ENCODE results near the gene ADAMTS13.

Gene ADAMTS13

DNA sequence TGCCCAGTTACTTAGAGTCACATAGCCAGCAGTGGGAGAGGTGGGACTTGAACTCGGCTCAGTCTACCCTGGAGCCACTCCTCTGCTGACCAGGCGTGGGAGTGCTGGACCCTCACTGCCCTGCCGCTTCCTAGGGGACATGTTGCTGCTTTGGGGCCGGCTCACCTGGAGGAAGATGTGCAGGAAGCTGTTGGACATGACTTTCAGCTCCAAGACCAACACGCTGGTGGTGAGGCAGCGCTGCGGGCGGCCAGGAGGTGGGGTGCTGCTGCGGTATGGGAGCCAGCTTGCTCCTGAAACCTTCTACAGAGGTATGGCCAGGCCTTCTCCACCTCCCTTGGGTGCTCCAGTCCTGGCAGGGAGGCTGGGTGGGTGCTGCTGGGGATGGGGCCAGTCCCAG lies 34.2 kb downstream of the ADAMTS13 start:
- peak; percentile 73 for DNase-seq

DNA sequence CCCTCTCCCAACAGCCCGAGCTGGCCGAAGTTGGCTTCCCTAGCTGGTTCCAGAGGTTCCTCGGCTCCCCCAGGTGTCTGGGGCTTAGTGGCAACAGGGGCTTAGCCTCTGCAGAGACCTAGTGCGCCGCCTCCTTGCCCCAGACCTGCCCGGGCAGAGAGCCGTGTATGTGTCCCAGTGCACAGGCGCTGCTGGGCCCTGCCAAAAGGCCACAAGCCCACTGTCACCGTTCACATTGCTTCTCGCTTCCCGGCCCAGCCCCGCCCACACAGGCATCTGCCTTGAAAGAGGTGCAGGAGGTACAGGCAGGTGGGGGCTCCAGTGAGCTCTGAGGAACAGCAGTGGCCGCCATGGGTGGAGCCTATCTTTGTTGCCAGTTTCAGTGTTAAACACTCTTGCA lies 35.1 kb downstream of the ADAMTS13 start:
- DNase-seq, result no peak

DNA sequence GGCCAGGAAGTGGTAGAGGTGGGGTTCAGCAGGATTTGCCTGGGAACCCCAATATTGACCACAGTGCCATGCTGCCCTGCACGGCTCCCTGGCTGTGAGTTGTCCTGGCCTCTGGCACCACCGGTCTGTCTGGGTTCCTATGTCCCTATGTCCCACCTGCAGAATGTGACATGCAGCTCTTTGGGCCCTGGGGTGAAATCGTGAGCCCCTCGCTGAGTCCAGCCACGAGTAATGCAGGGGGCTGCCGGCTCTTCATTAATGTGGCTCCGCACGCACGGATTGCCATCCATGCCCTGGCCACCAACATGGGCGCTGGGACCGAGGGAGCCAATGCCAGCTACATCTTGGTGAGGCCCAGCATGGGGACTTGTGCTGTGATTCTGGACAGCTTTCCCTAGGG lies 35.6 kb downstream of the ADAMTS13 start:
- DNase-seq, result no peak

DNA sequence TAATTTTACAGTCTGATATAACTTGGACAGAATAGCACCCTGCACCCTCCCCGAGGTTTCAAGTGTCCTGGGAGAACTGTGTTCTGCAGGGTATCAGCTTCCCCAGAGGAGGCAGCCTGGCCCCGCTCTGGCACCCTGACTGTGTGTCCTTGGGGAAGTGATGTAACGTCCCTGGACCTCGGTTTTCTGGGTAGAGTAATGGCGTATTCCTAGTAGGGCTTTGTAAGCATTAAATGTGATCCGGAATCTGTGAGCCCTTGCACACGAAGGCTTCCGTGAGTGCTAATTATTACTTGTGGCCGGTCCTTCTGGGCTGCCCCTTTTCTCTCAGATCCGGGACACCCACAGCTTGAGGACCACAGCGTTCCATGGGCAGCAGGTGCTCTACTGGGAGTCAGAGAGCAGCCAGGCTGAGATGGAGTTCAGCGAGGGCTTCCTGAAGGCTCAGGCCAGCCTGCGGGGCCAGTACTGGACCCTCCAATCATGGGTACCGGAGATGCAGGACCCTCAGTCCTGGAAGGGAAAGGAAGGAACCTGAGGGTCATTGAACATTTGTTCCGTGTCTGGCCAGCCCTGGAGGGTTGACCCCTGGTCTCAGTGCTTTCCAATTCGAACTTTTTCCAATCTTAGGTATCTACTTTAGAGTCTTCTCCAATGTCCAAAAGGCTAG lies 36.6 kb downstream of the ADAMTS13 start:
- no peak for DNase-seq

DNA sequence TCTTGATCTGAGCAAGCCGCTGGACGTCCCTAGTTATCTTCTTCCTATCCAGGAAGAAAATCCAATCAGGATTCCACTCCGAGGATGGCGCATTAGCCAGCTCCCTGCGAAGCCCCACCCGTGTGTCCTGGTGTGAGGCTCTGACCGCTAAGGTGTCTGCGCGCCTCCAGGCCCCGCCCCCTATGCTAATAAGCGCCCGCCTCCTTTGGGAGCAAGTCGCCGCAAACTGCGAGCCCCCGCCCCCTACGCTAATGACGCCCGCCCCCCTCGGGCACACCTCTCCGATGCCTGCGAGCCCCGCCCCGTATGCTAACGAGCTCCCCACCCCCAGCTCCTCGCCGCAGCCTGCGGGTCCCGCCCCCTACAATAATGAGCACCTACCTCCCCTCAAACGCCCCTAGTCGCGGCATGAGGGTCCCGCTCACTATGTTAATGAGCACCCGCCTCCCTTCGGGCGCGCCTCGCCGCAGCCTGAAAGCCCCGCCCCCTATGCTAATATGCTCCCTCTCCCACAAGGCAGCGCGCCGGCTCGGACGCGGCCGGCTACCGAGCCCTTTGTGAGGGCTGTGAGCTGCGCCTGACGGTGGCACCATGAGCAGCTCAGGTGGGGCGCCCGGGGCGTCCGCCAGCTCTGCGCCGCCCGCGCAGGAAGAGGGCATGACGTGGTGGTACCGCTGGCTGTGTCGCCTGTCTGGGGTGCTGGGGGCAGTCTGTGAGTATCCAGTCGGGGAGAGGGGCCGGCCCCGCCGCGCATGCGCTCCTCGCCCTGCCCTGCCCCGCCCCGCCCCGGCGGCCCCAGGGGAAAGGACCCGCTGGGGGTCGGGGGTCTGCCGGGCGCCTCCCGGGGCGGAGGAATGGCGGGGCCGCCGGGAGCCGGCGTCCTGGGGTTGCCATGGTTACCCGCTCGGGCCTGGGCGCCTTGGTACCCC lies 37.6 kb downstream of the ADAMTS13 start, which contains the start of gene CACFD1:
Gene CACFD1, plus strand, starts transcription at position 503 of the 929 bp plus-strand sequence. Its CDS starts 89 bp downstream, at position 592.
- DNase-seq, result peak; percentile 99

DNA sequence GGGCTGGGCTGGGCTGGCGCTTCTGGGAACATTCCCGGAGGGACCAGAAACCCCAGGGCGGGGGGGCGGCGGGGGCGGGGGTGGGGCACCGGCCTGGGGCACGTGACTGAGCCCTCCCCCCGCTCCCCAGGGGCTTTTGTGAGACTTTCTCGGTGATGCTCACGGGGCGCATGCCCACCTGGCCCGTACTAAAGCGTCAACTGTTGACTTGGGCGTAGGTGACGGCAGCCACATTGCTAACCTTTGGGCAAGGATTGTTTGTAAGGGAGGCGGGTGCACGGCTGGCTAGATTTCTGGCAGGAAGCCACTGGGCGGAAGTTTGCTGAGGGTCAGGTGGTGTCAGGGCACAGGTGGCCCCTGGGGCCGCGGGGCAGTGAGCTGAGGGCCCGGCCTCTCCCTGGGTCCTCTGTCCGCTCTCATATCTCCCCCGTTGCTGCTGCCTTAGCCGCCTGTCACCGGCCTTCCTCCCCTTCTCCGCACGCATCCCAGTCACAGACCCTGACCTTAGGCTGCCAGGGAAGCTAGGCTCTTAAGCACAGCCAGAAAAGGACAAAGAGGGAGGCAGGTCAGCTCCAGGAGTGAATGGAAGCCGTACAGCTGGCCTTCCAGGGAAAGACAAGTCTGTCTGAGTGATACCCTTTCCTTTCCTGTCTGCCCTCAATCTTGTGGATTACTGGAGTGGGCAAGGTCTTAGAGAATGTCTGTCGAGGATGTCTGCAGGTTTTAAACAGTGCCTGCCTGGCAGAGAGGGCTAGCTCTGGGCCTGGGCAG lies 38.4 kb downstream of the ADAMTS13 start:
- DNase-seq, result peak; percentile 83

DNA sequence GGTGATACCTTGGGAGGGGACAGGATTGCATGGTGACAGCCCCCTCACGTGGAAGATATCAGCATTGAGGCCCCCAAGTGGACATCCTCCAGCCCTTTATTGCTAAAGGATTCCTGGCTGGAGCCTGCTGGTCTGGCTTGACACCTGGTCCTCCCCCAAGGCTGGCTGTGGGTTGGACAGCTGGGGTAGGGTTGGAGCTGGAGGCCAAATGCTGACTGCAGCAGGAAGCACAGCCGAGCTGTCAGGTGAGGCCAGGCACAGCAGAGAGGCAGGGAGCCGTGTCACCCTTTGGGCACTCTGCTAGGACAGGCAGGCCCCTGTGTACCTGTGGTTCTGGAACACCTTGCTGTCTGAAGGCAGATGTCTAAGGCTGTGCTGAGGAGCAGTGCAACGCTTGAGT lies 39.8 kb downstream of the ADAMTS13 start:
- peak; percentile 70 for DNase-seq

DNA sequence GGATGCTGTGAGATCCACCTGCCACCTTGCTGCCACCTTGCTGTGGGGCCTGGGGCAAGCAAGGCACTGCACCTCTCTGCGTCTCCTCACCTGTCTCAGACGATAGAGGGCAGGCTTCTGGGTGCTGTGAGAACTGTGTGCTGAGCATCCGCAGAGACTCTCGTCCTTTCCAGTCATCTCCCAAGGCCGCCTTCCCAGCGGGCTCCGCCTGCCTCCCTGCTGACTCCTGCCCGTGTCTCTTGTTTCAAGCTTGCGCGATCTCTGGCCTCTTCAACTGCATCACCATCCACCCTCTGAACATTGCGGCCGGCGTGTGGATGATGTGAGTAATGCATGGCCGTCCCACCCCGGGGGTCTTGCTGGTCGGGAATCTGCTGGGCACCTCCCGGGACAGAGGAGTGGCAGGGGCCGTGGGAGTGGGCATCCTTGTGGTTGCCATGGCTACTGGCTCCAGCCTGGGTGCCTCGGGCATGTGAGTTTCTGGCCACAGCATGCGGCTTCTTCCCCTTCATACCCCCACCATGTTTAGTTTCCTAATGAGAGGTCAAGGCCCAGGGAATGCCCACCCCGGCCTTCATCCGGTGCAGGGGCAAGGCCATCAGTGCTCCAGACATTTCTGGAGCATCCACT lies 41.2 kb downstream of the ADAMTS13 start:
- no peak for DNase-seq

DNA sequence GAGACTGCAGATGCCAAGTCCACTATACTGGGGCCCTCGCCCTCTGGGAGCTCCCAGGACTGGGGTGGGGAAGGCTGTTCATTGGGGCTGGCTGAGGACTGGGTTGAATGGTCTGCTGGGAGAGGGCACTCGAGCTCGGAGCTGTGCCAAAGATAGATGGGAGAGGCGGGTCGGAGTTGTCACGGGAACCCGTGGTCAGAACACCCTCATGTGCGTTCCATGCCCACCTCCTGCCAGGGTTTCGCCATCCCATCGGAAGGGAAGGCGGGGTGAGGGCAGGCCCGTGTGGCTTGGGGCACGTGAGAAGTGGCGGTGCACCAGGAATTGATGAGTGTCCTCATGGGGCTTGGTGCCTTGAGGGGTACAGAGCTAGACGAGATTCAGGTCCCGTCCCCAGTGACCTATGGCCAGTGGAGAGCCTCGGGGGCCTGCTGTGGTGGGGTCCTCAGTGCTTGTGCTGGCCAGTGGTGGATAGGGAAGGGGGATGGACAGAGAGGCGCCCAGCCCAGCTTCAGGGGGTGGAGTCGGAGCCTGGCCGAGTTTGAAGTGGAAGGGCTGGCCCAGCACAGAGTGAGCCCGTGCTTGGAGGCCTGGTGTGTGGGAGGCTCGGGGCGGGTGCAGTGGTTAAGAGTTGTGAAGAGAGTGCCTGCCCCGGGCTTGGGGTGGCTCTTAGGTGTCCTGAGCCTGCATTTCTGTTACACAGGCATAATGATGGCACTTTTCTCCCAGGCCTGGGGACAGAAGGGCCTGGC lies 41.9 kb downstream of the ADAMTS13 start:
- no peak for DNase-seq

DNA sequence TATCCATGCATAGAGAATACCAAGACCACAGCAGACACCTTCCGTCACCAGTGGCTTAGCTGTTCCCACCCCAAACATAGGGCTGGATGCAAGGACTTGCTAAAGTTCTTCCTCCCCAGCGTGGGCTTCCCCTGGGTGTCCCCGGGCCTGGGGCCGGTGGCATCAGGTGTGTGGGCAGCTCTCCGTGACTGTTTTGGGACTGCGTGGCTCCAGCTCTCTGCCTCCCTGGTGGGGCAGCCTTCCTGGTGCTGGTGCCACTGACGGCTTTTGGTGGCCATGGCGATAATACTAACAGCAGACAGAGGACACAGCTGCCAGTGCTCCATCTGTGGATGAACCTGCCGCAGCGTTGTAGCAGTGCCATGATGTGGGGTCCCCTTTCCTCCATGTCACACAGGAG lies 42.5 kb downstream of the ADAMTS13 start:
- no peak for DNase-seq

DNA sequence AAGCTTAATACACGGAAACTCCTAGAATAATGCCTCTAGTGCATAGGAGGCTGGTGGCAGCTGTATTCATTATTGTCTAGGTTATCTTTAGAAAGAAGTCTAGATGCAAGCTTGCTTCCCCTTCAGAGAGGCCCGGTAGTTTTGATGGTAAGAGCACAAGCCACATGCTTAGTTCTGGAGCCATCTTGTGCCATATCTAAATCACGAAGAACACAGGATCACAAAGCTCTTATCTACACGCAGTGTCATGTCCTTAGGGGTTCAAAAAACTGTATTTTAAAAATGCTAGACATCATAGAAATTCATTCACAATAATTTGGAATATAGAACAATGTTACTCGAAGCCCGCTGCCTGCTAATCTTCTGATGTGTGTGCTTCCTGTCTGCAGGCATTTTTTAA lies 43.8 kb downstream of the ADAMTS13 start:
- DNase-seq, result no peak

DNA sequence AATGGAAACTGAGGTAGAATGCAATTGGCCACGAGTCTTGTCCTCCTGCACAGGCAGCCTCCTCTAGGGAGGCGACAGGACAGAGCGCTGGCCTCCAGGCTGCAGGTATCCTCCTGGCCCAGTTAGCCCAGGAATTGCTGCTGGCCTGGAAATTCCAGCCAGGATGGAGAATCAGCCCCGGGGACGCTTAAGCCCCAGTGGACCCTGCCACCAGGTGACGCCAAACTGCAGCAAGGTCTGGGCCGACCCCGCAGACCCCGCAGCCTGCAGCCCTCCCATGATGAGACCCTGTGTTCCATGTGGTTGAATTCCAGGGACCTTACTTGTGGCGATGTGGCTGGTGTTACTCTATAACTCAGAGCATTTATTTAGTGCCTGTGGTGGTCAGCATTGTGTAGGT lies 44.9 kb downstream of the ADAMTS13 start:
- DNase-seq, result peak; percentile 73

DNA sequence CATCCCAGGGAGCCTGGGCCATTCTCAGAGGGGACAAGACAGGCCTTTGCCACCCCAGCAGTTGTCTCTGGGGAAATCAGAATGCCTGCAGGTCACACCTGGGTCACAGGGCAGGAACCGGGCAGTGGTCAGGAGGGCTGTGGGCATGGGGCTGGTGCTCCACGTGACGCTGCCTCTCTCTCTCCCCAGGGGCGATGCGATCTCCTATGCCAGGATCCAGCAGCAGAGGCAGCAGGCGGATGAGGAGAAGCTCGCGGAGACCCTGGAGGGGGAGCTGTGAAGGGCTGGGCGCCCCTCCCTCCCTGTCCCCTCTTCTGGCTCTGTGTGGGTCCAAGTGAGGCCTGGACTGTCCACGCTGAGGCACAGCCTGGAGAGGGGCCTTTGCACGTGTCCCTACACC lies 46.2 kb downstream of the ADAMTS13 start:
- DNase-seq, result no peak

DNA sequence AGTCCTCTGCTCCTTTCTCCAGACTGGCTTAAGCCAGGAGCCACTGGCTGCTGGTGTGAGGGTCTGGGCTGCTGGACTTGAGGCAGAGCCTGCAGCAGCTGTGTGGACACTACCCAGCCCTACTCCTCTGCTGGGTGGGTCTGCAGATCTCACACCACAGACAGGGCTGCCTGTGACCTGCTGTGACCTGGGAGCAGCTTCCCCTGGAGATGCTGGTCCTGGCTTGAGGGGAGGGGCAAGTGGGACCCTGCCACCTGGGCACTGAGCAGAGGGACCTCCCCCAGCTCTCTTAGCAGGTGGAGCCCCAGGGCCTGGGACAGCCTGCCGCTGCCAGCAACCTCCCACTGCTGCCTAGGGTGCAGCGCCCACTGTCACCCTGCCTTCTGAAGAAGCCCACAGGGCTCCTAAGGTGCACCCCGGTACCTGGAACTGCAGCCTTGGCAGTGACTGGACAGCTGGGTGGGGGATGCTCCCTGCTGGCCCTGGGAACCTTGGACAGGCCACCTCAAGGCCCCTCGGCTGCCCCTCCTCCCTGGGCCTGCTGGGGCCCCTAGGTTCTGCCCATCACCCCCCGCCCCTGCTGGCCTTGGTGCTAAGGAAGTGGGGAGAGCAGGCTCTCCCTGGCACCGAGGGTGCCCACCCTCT lies 46.7 kb downstream of the ADAMTS13 start:
- DNase-seq, result no peak

DNA sequence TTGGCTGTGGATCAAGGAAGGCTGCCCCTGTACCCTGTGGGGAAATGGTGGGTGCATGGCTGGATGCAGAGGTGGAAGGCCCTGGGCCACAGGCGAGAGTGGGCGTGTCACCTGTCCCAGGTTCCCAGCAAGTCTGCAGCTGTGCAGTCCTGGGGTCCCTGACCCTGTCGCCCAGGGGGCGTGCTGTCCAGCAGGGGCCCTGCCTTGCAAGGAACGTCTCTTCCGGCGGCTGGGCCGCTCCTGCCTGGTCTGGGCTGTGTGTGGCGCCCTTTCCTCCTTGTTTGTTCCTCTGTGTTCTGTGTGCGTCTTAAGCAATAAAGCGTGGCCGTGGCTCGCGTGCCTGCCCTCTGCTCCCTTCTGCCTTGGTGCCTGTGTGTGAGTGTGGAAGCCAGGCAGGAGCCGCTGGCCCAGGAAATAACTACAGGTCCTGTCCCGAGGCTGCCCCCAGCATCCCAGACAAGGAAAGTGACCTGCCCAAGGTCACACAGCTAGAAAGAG lies 48.3 kb downstream of the ADAMTS13 start:
- no peak for DNase-seq

DNA sequence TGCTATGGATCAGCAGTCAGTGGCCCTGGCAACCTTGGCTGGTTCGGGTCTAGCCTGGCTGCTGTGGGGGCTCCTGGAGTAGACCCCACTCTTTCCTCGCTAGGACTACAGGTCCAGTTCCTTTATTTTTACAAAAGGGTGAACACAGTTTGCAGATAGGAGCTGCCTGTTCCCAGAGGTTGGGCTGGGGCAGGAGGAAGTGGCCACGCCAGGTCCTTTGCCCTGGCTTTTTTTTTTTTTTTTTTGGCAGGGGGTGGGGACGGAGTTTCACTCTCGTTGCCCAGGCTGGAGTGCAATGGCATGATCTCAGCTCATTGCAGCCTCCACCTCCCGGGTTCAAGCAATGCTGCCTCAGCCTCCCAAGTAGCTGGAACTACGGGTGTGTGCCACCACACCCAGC lies 48.8 kb downstream of the ADAMTS13 start:
- no peak for DNase-seq

DNA sequence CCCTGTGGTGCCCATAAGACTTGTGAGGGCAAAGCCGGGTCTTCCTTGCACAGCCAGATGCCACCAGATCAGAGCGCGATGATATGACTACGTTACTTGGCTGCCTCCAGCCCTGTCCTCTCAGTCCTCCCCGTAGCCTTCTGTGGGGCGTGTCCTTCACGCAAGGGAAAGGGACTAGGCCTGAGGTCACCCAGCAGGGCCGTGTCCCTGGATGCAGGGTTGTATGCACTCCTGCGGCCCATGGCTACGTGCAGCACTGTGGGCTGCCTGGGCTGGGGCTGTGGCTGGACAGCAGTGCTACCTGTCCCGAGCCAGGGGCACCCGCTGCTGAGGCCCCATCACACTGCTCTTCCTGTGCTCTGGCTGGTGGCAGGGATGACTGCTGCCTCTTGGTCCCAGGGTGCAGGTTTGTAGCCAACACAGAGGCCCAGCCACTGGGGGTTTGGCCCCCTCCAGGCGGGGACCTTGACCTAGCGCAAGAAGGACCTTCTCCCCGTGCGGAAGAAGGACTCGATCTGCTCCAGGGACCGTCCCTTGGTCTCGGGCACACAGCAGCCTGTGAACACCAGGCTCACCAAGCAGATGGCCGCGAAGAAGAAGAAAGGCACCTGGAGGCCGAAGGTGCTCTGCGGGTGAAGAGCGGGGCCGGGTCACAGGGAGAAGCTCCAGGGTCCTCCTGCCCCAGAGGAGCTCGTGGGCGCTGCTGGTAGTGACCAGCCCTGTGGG lies 49.5 kb downstream of the ADAMTS13 start:
- DNase-seq, result no peak

DNA sequence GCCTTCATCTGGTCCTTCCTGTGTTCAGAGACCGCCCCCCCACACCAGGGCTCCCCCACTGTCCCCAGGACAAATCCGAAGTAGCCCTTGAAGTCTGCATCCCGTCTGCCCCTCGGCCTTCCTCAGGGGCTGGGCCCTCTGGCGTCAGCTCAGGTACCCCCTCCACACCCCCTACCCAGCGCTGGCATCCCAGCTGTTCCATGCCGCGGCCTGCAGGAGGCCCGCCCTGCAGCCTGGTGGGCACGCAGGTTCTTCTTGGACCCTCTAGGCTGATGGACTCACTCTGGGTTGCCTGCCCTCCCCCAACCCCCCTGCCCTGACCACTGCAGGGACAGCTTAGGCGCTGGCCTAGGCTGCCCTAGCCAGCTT lies 50.1 kb downstream of the ADAMTS13 start:
- DNase-seq, result no peak

DNA sequence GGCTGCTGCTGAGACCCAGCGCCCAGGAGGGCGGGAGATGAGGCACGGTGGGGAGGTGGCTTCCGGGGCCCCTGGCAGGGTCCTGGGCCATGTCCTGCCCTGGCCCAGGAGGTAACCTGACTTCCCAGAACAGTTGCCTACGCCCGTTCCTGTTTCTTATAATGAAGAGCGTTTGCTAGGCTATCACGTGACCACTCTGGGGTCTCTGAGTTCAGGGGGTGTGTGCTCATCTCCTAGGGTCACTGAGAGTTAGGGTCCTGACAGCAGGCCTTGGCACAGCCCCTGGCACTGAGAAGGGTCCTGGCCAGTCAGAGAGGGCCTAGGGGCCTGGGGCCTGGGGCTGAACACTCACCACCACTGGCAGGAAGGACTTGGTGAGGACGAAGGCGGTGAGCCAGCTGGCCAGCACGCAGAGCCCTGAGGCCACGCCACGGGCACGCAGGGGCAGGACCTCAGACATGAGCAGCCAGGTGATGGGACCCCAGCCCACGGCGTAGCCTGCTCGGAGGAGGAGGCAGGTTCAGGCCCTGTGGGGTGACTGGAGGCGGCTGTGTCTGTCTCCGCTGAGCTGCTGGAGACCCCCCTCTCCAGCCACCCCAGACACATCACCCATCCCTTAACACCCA lies 50.7 kb downstream of the ADAMTS13 start:
- DNase-seq, result no peak

DNA sequence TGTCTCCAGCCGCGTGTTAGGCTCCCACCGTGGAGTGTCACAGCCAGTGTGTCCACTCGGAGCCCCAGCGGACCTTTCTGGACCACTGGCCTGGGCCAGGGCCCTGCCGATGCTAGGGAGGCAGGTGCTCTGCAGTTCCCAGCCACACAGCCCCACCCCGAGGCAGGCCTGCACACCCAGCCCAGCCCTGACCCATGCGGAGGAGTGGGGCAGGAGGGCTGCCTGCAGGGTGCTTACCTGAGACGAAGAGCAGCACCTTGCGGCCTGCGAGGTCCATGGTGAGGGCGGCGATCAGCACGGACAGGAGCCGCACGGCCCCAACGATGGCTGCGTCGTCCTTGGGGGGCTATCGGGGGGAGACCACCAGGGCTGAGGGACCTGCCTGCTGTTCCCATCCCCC lies 51.6 kb downstream of the ADAMTS13 start:
- DNase-seq, result no peak

All from islet precursor cell (in vitro differentiated cells).